Heart left ventricle (tissue), 13 donors: ENCODE results near the gene CSF1.

Experiments
- CTCF ChIP-seq, 12 donors: fragments of 200-600 bp; sonication (generic) in 4 of 12; IDR thresholded peaks; one replicate each; pipeline versions ENCODE4 v1.5.0 to v1.8.0; 2018 to 2022; ENCODE audit warnings: antibody characterized with exemption in 12 of 12, mild to moderate bottlenecking in 5 of 12
- POLR2A ChIP-seq, 2 donors: fragments of 450-650 bp; IDR thresholded peaks; one replicate each; pipeline ENCODE4 v1.6.1; 2017; ENCODE audit warnings: antibody characterized with exemption in 2 of 2, mild to moderate bottlenecking in 2 of 2, moderate library complexity in 2 of 2
- donor health status: ischemic (EF 13 %, LVEDD 7.1; RV severe dilation, severe dysfunction).
- donor health status: DM: no; HTN: yes; CAD: no.
- donor health status: DM: no; HTN: no; CAD: no.
- donor health status: ischemic (EF 25% LVEDD 6.9; RV normal size, moderate dysfunction).
- donor health status: ischemic (EF 25% LVEDD 5.7; RV mildly dilated, moderate dysfunction).
- donor health status: ischemic (EF 35%, LVEDD 5.7; RV mildly dilated, moderate dysfunction).
- donor health status: nonischemic (EF 11% LVEDD 7.7; RV severe dilation, severe dysfunction).
- donor health status: DM: yes; HTN: yes; CAD: no.
- donor health status: PGD.
- donor health status: ischemic (EF 29% LVEDD 5.4; RV normal size, mild dysfunction).
- donor health status: nonischemic (EF 23%, LVEDD 6.1; RV moderate dilation, normal function).

DNA sequence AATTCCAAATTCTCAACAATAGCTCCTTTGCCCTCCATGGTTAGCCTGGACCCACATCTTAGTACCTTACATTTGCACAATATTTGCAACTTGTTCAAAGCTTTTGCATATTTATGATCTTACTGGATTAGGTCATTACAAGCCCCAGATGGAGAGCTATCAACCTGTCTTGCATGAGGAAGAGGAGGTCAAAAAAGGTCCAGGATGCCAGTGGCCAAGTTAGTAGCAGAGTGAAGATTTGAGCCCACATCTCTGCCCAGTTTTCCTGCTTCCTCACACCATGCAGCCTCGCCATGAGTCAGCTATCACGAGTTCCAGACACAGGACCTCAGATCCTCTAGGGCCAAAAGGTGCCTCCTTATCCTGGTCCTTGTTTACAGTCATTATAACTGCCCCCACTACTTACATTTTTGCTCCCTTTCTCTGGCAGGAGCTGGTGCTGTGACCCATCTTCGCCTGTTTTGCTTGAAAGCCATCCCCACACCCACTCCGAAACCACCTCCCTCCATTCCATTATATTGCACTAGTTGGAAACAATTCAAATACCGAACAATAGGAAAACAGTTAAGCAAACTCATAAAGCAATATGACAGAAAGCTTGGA lies 68.9 kb downstream of the CSF1 start:
- TF ChIP-seq CTCF (IDR thresholded peaks at IDR 0.05) (no peak), POLR2A (IDR thresholded peaks at IDR 0.05) (no peak)
